B cell (primary cell): Measurements from ENCODE around the gene CRCP. TPM values are rescaled to one million over a fixed set of nuclear protein-coding genes. Genes with fewer than 3 reads are reported as not detected.

Experiments used
- ATAC-seq: fragments of 200-7000 bp; cut with Tn5 transposase; one replicate; pipeline ENCODE4 v1.10.0; 2021; ENCODE audit warnings: low read depth, mild to moderate bottlenecking, moderate number of reproducible peaks, moderate library complexity
- CTCF ChIA-PET: fragments of 350-600 bp; sonication (Branson Sonifier 250); formaldehyde crosslinking; loops from one replicate; lab custom pipeline; 2021; ENCODE audit warnings: antibody characterized with exemption, inconsistent platforms; lab: Charles Lee
- POLR2A ChIA-PET: fragments of 350-600 bp; sonication (Branson Sonifier 250); formaldehyde crosslinking; loops from one replicate; lab custom pipeline; 2021; ENCODE audit warnings: antibody characterized with exemption; lab: Charles Lee
- DNase-seq: peaks from one replicate; pipeline ENCODE4 v3.0.0; 2013
- H2AFZ ChIP-seq: 2 replicates; pipeline ENCODE4 v1.6.1; 2012; ENCODE audit warnings: mild to moderate bottlenecking, low read depth, low read length; ENCODE audit not compliant: insufficient read depth, poor library complexity, severe bottlenecking
- H3K27ac ChIP-seq, 2 donors: 1 replicate in 1 of 2; 2 replicates in 1 of 2; pipeline ENCODE4 v1.5.1; 2012 to 2013; ENCODE audit warnings: low read length in 2 of 2, mild to moderate bottlenecking in 2 of 2, moderate library complexity in 1 of 2
- H3K27me3 ChIP-seq, 4 experiments: fragments of 200-600 bp in 1 of 4; sonication (generic) in 1 of 4; replicated peaks in 1 of 4; 1 replicate in 2 of 4; 2 replicates in 2 of 4; pipeline versions ENCODE4 v1.6.1 to v1.7.0; 2013 to 2016; ENCODE audit warnings: low read length in 3 of 4, mild to moderate bottlenecking in 2 of 4, mixed read lengths in 1 of 4, moderate library complexity in 1 of 4; ENCODE audit not compliant: insufficient read depth in 4 of 4, control insufficient read depth in 3 of 4; ENCODE audit errors: control extremely low read depth in 1 of 4
- H3K36me3 ChIP-seq, 2 experiments: replicated peaks in 1 of 2; 1 replicate in 1 of 2; 2 replicates in 1 of 2; pipeline versions ENCODE4 v1.6.1 to v1.7.1; 2013; ENCODE audit warnings: low read length in 1 of 2; ENCODE audit not compliant: insufficient read depth in 2 of 2, control insufficient read depth in 1 of 2; ENCODE audit errors: control extremely low read depth in 1 of 2, extremely low read depth in 1 of 2
- H3K4me1 ChIP-seq, 2 donors: fragments of 200-600 bp in 1 of 2; sonication (generic) in 1 of 2; 1 replicate in 1 of 2; 2 replicates in 1 of 2; pipeline versions ENCODE4 v1.5.1 to v1.6.1; 2013 to 2017; ENCODE audit warnings: low read length in 2 of 2; ENCODE audit not compliant: control insufficient read depth in 2 of 2, insufficient read depth in 2 of 2
- H3K4me2 ChIP-seq: replicated peaks from 2 replicates; pipeline ENCODE3; 2012; ENCODE audit warnings: mild to moderate bottlenecking, low read depth, low read length; ENCODE audit not compliant: poor library complexity, severe bottlenecking
- H3K4me3 ChIP-seq, 5 experiments: fragments of 200-600 bp in 1 of 5; sonication (generic) in 1 of 5; 1 replicate in 3 of 5; 2 replicates in 2 of 5; pipeline versions ENCODE4 v1.5.1 to v1.7.0; 2011 to 2016; ENCODE audit warnings: low read length in 4 of 5, mild to moderate bottlenecking in 4 of 5, low read depth in 2 of 5, control low read depth in 1 of 5, moderate library complexity in 1 of 5; ENCODE audit not compliant: insufficient read depth in 1 of 5; ENCODE audit errors: control extremely low read depth in 1 of 5, extremely low read depth in 1 of 5
- H3K79me2 ChIP-seq: fragments of 200-600 bp; sonication (generic); one replicate; pipeline ENCODE4 v1.6.0; 2016; ENCODE audit warnings: low read length; ENCODE audit not compliant: control insufficient read depth, insufficient read depth
- H3K9ac ChIP-seq: fragments of 200-600 bp; sonication (generic); 2 replicates; pipeline ENCODE4 v1.6.1; 2017; ENCODE audit warnings: mild to moderate bottlenecking, low read length, moderate library complexity
- H3K9me3 ChIP-seq, 3 donors: one replicate each; pipeline versions ENCODE4 v1.6.1 to v1.7.1; 2013; ENCODE audit warnings: low read length in 2 of 3; ENCODE audit not compliant: control insufficient read depth in 2 of 3, insufficient read depth in 1 of 3; ENCODE audit errors: control extremely low read depth in 1 of 3
- H4K20me1 ChIP-seq: 2 replicates; pipeline ENCODE4 v1.6.0; 2012; ENCODE audit warnings: mild to moderate bottlenecking, low read length; ENCODE audit not compliant: insufficient read depth, control insufficient read depth, poor library complexity, severe bottlenecking
- H3K27ac Mint-ChIP-seq: one replicate; pipeline ENCODE4 v1.8.0; 2021; ENCODE audit warnings: mixed read lengths
- H3K27me3 Mint-ChIP-seq: one replicate; pipeline ENCODE4 v1.8.0; 2021; ENCODE audit warnings: mixed read lengths
- H3K4me1 Mint-ChIP-seq: one replicate; pipeline ENCODE4 v1.8.0; 2021; ENCODE audit warnings: mixed read lengths
- H3K4me3 Mint-ChIP-seq: one replicate; pipeline ENCODE4 v1.8.0; 2021; ENCODE audit warnings: mixed read lengths
- H3K9me3 Mint-ChIP-seq: one replicate; pipeline ENCODE4 v1.8.0; 2022; ENCODE audit warnings: mixed read lengths; ENCODE audit not compliant: insufficient read depth
- EZH2 ChIP-seq: IDR thresholded peaks from 2 replicates; pipeline ENCODE4 v1.6.1; 2012; ENCODE audit warnings: borderline replicate concordance, low read depth, mild to moderate bottlenecking, moderate library complexity, low read length; ENCODE audit not compliant: insufficient read depth, poor library complexity, severe bottlenecking
- WGBS: methylation state at CpG from one replicate; pipeline ENCODE4 v1.1.5; 2013; ENCODE audit warnings: missing lambda C conversion rate; ENCODE audit not compliant: insufficient coverage; 5-methylcytosine and 5-hydroxymethylcytosine counted together
- intact Hi-C: fragments of 100-400 bp; cut with micrococcal nuclease; formaldehyde crosslinking; loops from one replicate; pipeline ENCODE4 v1.10.0; 2022
- polyA plus RNA-seq: library from polyadenylated mRNA; depleted of rRNA; stranded (reverse); fragments of >200 nt; gene quantifications from 2 replicates; pipeline ENCODE4 v1.2.3, GENCODE V29; 2012
- total RNA-seq, 2 donors: library from RNA; stranded (reverse); fragments of 120-200 nt in 1 of 2; gene quantifications; 1 replicate in 1 of 2; 2 replicates in 1 of 2; pipeline versions ENCODE4 v1.2.3 to v1.2.4, GENCODE V29; 2013 to 2022
- TF ChIP-seq, protein P1 (sequence below): fragments of 200-600 bp; IDR thresholded peaks from one replicate; pipeline ENCODE4 v1.8.0; 2022; ENCODE audit warnings: antibody characterized with exemption, mild to moderate bottlenecking

CRCP gene
- total and polyA plus RNA-seq, 2 donors (not counting 1 experiment from before 2014, with no cell fraction given): 20.8 to 39.6 TPM

DNA sequence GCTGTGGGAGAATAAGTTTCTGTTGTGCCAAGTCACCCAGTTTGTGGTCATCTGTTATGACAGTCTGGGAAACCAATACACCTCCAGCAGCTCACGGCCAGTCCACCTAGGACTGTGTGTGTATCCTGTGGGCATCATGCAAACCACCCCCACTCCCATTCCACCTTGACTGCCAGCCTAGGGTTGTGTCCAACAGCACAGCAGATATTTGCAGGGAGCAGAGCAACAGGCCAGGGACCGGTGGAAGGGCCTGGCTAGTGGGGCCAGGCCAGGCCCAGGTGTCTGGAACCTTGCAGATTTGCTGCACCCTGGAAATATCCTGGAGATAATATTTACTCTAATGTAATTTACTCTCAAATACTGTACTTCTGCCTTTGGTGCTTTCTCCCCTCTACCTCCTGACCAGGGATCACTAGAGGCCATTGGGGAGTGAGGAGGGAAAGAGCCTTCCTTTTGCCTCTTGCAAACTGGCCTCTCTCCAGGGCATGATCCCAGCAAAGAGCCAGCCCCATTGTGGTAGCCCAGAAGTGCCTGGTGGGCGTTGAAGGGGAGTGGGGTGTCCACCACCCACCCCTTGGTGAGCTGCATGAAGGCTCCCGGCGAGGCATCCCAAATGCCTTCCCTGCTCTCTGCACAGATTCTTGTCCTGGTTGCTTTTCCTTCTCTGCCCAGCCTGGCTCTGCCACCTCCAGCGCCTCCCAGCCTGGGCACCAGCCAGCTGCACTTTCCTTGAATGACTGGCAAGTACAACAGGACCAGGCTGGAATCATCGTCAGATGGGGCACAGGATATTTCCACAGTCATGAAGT is 75.3 kb downstream of the CRCP start:
- H3K4me1 Mint-ChIP-seq: no peaks in the 10 kb centered on the region
- no peak for TF ChIP-seq EZH2
- TF ChIP-seq, protein P1, sequence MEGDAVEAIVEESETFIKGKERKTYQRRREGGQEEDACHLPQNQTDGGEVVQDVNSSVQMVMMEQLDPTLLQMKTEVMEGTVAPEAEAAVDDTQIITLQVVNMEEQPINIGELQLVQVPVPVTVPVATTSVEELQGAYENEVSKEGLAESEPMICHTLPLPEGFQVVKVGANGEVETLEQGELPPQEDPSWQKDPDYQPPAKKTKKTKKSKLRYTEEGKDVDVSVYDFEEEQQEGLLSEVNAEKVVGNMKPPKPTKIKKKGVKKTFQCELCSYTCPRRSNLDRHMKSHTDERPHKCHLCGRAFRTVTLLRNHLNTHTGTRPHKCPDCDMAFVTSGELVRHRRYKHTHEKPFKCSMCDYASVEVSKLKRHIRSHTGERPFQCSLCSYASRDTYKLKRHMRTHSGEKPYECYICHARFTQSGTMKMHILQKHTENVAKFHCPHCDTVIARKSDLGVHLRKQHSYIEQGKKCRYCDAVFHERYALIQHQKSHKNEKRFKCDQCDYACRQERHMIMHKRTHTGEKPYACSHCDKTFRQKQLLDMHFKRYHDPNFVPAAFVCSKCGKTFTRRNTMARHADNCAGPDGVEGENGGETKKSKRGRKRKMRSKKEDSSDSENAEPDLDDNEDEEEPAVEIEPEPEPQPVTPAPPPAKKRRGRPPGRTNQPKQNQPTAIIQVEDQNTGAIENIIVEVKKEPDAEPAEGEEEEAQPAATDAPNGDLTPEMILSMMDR: no peak
- H2AFZ ChIP-seq: no peak overlapping the region
- no peak overlapping the region for H3K9ac ChIP-seq
- no peaks in the 10 kb centered on the region for H3K36me3 ChIP-seq
- H3K27ac ChIP-seq: no peak overlapping the region
- no peaks in the 10 kb centered on the region for H3K4me1 ChIP-seq
- H3K27ac Mint-ChIP-seq: no peak overlapping the region
- H3K4me3 ChIP-seq: no peak overlapping the region
- no peaks in the 10 kb centered on the region for H3K79me2 ChIP-seq
- ChIA-PET POLR2A (no interaction called here), CTCF (no interaction called here)
- no peak overlapping the region for H3K4me3 Mint-ChIP-seq
- ATAC-seq (no peak), DNase-seq (no peak)
- intact Hi-C loops: no loop called here
- whole genome bisulfite sequencing: 92% methylated on average over 6 of the region's 7 CpGs
- peaks cover 3% of the 10 kb centered on the region for H3K9me3 Mint-ChIP-seq
- no peaks in the 10 kb centered on the region for H4K20me1 ChIP-seq
- H3K27me3 Mint-ChIP-seq: peaks cover 8% of the 10 kb centered on the region
- peaks cover 0 to 11% (median 0%) of the 10 kb centered on the region in 3 donors for H3K9me3 ChIP-seq
- no peak overlapping the region for H3K4me2 ChIP-seq
- no peaks in the 10 kb centered on the region for H3K27me3 ChIP-seq

DNA sequence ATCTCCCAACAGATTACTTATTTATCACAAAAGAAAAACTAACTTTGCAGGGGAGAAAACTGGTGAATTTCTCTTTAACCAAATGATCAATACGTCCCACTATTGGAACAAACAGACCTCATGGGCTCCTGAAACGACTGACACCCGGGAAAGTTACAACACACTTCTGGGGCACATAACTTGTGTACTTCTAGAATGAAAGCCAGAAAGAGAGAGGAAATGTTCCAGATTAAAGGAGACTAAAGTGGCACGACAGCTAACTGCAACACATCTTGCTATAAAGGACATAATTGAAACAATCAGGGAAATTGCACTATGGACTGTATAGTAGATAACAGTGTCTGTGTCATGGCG is 75.8 kb downstream of the CRCP start:
- H2AFZ ChIP-seq: no peak overlapping the region
- peaks cover 3% of the 10 kb centered on the region for H3K9me3 Mint-ChIP-seq
- ATAC-seq (no peak), DNase-seq (no peak)
- no peak overlapping the region for H3K27ac ChIP-seq
- POLR2A ChIA-PET: no interaction called here
- no peak overlapping the region for H3K27ac Mint-ChIP-seq
- no peaks in the 10 kb centered on the region for H3K79me2 ChIP-seq
- CTCF ChIA-PET: no interaction called here
- H3K4me3 Mint-ChIP-seq: no peak overlapping the region
- H3K27me3 Mint-ChIP-seq: peaks cover 8% of the 10 kb centered on the region
- H3K27me3 ChIP-seq: no peaks in the 10 kb centered on the region
- intact Hi-C loops: no loop called here
- no peaks in the 10 kb centered on the region for H3K36me3 ChIP-seq
- H3K9ac ChIP-seq: no peak overlapping the region
- no peaks in the 10 kb centered on the region for H4K20me1 ChIP-seq
- no peak overlapping the region for H3K4me3 ChIP-seq
- peaks cover 0 to 9% (median 0%) of the 10 kb centered on the region in 3 donors for H3K9me3 ChIP-seq
- TF ChIP-seq, protein P1: no peak
- TF ChIP-seq EZH2: no peak
- H3K4me1 Mint-ChIP-seq: no peaks in the 10 kb centered on the region
- no peak overlapping the region for H3K4me2 ChIP-seq
- H3K4me1 ChIP-seq: no peaks in the 10 kb centered on the region
- 100% methylated on average over 2 of the region's 5 CpGs for WGBS
